Measurements from ENCODE around the gene FRMD4A.

The FRMD4A gene

GRCh38 chr10:14294347-14295059 lies 36.2 kb downstream of the FRMD4A start:
- no peak for DNase-seq

- no peak for DNase-seq
Observed at GRCh38 chr10:14293526-14293925, 37.2 kb downstream of the FRMD4A start.

- DNase-seq: no peak
Observed at GRCh38 chr10:14291296-14291695, 39.4 kb downstream of the FRMD4A start.

GRCh38 chr10:14285941-14286560 lies 44.7 kb downstream of the FRMD4A start:
- DNase-seq: no peak

- DNase-seq: no peak
Observed at GRCh38 chr10:14282276-14282675, 48.4 kb downstream of the FRMD4A start.

GRCh38 chr10:14278533-14278932 lies 52.2 kb downstream of the FRMD4A start:
- DNase-seq: no peak

GRCh38 chr10:14276210-14276609 lies 54.5 kb downstream of the FRMD4A start:
- peak in 35 of 56 donors; percentile 7 to 71 (median 29) for DNase-seq

GRCh38 chr10:14271621-14272020 lies 59.1 kb downstream of the FRMD4A start:
- no peak for DNase-seq

- no peak for DNase-seq
Observed at GRCh38 chr10:14270370-14270769, 60.4 kb downstream of the FRMD4A start.

- no peak for DNase-seq
Observed at GRCh38 chr10:14265709-14266108, 65.0 kb downstream of the FRMD4A start.

- peak in 2 of 56 donors; percentile 12 to 19 for DNase-seq
Observed at GRCh38 chr10:14262836-14263425, 67.8 kb downstream of the FRMD4A start.

GRCh38 chr10:14261336-14261735 lies 69.4 kb downstream of the FRMD4A start:
- DNase-seq: no peak

- DNase-seq: no peak
Observed at GRCh38 chr10:14259696-14260566, 70.8 kb downstream of the FRMD4A start.

- DNase-seq: no peak
Observed at GRCh38 chr10:14254368-14254767, 76.4 kb downstream of the FRMD4A start.

GRCh38 chr10:14253711-14254110 lies 77.0 kb downstream of the FRMD4A start:
- no peak for DNase-seq

GRCh38 chr10:14253079-14253478 lies 77.6 kb downstream of the FRMD4A start:
- no peak for DNase-seq

GRCh38 chr10:14250496-14251076 lies 80.1 kb downstream of the FRMD4A start:
- DNase-seq: peak in 3 of 56 donors; percentile 11 to 42 (median 15)

- no peak for DNase-seq
Observed at GRCh38 chr10:14247377-14248116, 83.2 kb downstream of the FRMD4A start.

GRCh38 chr10:14244801-14245211 lies 85.9 kb downstream of the FRMD4A start:
- DNase-seq: no peak

GRCh38 chr10:14244147-14244546 lies 86.6 kb downstream of the FRMD4A start:
- DNase-seq: no peak

- no peak for DNase-seq
Observed at GRCh38 chr10:14243221-14243620, 87.5 kb downstream of the FRMD4A start.

Data from amygdala (tissue), 56 donors.